GM12878 (cell line): ENCODE measurements around the gene ZNF83.

Source experiments
- CTCF ChIP-seq, 3 experiments: IDR thresholded peaks in 2 of 3; conservative IDR thresholded peaks in 1 of 3; 2 replicates each; pipeline ENCODE4 v1.5.1; 2011; ENCODE audit warnings: low read depth in 3 of 3, low read length in 3 of 3, mild to moderate bottlenecking in 3 of 3, control low read depth in 2 of 3, moderate library complexity in 2 of 3, inconsistent platforms in 1 of 3, mixed read lengths in 1 of 3; ENCODE audit not compliant: control insufficient read depth in 2 of 3, insufficient read depth in 1 of 3; ENCODE audit errors: extremely low read depth in 1 of 3
- MAX ChIP-seq: IDR thresholded peaks from 2 replicates; pipeline ENCODE4 v1.6.1; 2012; ENCODE audit warnings: low read depth, low read length, improper control_type of control experiment
- POLR2AphosphoS5 ChIP-seq: IDR thresholded peaks from 2 replicates; pipeline ENCODE4 v1.6.1; 2011; ENCODE audit warnings: mild to moderate bottlenecking, low read length, inconsistent platforms
- REST ChIP-seq: IDR thresholded peaks from 2 replicates; pipeline ENCODE4 v1.6.1; 2012; ENCODE audit warnings: mild to moderate bottlenecking, low read depth, low read length
- SP1 ChIP-seq: IDR thresholded peaks from one replicate; pipeline ENCODE4 v1.6.1; 2011; ENCODE audit warnings: low read depth, low read length
- SRF ChIP-seq, 2 experiments: IDR thresholded peaks; 2 replicates each; pipeline ENCODE4 v1.6.1; 2011; ENCODE audit warnings: low read depth in 2 of 2, low read length in 2 of 2, mild to moderate bottlenecking in 1 of 2, moderate library complexity in 1 of 2
- USF2 ChIP-seq: IDR thresholded peaks from 2 replicates; pipeline ENCODE4 v1.6.1; 2011; ENCODE audit warnings: low read depth, low read length, improper control_type of control experiment, borderline replicate concordance

GRCh38 chr19:52685811-52686210, 47.7 kb upstream of the ZNF83 start:
- TF ChIP-seq REST, result no peak
- TF ChIP-seq POLR2AphosphoS5, result no peak
- no peak for TF ChIP-seq USF2
- no peak for TF ChIP-seq SP1
- no peak for TF ChIP-seq SRF (IDR thresholded peaks at IDR 0.05; ENCODE audit: low read depth in 2 of 2, low read length in 2 of 2)
- TF ChIP-seq CTCF (IDR thresholded peaks at IDR 0.05 in 2 of 3, conservative IDR thresholded peaks at IDR 0.05 in 1 of 3; ENCODE audit: control insufficient read depth in 2 of 3, extremely low read depth in 1 of 3, insufficient read depth in 1 of 3, low read depth in 3 of 3, low read length in 3 of 3), result no peak
- TF ChIP-seq MAX, result no peak
